Frontal cortex (tissue), 4 donors: Measurements from ENCODE around the gene EFHC1. TPM values are rescaled to one million over a fixed set of nuclear protein-coding genes. Genes with fewer than 3 reads are reported as not detected.
"Not testable (repeated sequence)": the region's sequence is repeated elsewhere in the genome, so short reads cannot be mapped to it uniquely, and the experiment has no call there.

Experiments
- DNase-seq, 2 donors: peaks; one replicate each; pipeline ENCODE4 v3.0.0; 2012; ENCODE audit warnings: low spot score in 2 of 2
- FAIRE-seq: peaks from 2 replicates; lab custom pipeline; 2012; peaks lifted over from hg19 to GRCh38; lab: Jason Lieb, UNC
- total RNA-seq: library from RNA; depleted of rRNA; stranded (reverse); fragments of >200 nt; gene quantifications from one replicate; pipeline ENCODE4 v1.2.3, GENCODE V29; 2014
- donor health status: control.
- donor health status: control.
- donor health status: control.

EFHC1 gene
- total RNA-seq, 1 donor from 2014 or later: 22.4 TPM

DNA sequence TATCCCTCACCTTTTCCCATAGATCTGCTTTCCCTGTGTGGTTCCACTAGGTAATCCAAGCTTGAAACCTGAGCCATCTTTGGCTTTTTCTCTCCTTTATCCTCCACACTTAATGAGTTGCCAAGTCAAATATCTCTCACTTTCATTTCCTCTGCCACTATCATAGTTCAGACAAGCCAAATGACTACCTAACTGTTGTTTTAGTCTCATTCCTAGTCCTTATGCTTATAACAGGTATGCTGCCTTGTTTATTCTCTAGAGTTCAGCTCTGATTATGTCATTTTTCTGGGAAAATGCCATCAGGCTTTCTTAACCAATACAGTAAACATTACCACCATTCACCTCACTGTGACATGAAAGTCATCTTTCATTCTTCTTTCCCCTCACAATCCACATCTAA, 6.5 kb downstream of the EFHC1 start:
- FAIRE-seq (no peak), DNase-seq (no peak)

- not testable (repeated sequence) for DNase-seq, FAIRE-seq
Measured at GRCh38 chr6:52433294-52433693, 13.2 kb downstream of the EFHC1 start.

DNA sequence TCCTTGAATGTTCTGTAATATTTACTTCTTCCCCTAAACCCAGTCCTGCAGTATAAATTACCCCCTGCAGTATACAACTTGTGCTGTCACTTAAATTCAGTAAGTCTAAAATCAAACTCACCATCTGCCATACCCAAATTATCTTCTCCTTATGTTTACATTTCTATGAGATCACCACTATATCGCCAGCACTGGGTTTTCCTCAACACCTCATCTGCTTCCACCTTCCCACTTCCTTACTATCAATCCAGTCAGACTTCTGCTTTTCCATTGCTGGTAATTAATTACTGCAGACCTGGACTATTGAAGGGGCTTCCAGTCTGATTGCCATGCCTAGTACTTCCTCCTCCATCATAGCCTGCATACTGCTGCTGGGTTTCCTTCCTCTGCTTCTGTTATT, 15.2 kb downstream of the EFHC1 start:
- FAIRE-seq (no peak), DNase-seq (no peak)

- no peak for FAIRE-seq
- DNase-seq: no peak
Measured at GRCh38 chr6:52438926-52439325, 18.8 kb downstream of the EFHC1 start.

- DNase-seq (no peak), FAIRE-seq (no peak)
Measured at GRCh38 chr6:52454556-52454955, 34.4 kb downstream of the EFHC1 start.

GRCh38 chr6:52457096-52457495, 37.0 kb downstream of the EFHC1 start:
- no peak for DNase-seq
- FAIRE-seq: no peak

- not testable (repeated sequence) for DNase-seq, FAIRE-seq
Measured at GRCh38 chr6:52461194-52461593, 41.1 kb downstream of the EFHC1 start.

DNA sequence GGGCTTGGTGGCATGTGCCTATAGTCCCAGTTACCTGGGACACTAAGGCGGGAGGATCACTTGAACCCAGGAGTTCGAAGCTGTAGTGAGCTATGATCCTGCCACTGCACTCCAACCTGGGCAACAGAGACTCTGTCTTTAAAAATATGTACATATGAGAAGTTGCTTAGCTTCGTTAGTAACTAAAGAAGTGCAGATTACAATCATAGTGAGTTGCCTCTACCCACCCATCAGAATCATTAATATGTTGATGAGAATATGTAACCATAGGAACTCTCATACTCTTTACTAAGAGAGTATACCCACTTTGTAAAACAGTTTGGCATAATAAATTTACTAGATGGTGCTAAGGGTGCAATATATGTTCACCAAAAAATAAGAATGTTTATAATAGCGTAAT, 54.0 kb downstream of the EFHC1 start:
- FAIRE-seq (no peak), DNase-seq (no peak)

- DNase-seq (no peak), FAIRE-seq (no peak)
Measured at GRCh38 chr6:52475307-52475706, 55.2 kb downstream of the EFHC1 start.

DNA sequence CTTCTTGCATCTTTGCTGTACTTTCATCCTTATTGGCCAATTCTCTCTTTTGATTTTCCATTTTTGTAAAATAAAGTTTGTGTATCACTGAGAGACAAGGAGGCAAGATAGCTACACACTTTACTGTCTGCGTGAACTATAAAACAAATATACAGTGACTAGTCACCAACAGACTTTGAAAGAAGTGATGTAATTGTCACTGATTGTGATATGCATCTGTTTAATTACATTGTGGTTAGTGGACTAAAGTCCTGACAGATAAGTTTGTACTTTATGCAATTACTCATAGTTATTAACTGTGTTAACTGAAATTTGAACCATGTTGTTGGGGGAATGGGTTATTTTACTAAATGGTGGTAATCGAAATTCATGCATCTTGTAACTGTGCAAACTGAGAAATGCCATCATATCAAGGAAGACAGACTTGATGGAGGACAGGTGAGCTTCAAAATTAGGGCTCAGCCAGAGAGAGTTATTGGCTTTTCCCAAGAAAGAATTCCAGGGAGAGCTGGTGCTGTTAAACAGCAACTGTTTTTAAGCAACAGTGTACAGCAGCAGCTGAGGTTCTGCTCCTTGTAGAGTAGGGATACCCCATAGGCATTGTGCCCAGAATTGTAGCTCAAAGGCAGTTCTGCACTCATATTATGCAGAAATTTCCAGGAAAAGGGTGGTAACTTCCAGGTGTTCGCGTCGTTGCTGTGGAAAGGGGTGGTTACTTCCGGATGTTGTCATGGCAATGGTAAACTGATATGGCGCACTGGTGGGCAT, 62.9 kb downstream of the EFHC1 start:
- FAIRE-seq (no peak), DNase-seq (no peak)

DNA sequence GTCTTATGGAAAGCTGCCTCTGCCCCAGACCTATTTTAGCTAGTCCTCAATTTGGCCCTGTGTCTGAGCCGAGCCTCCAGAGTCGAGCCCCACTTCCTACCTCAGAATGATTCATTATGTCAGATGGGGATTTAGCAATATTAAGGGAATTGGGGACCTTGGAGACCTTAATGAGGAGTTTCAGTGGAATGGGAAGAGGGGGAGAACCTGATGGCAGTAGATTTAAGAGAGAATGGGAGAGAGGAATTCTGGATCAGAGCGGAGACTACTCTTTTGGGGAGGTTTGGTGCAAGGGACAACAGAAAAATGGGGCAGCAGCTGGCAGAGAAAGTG, 63.5 kb downstream of the EFHC1 start:
- FAIRE-seq (no peak), DNase-seq (no peak)

GRCh38 chr6:52489881-52490280, 69.7 kb downstream of the EFHC1 start:
- FAIRE-seq (no peak), DNase-seq (no peak)

DNA sequence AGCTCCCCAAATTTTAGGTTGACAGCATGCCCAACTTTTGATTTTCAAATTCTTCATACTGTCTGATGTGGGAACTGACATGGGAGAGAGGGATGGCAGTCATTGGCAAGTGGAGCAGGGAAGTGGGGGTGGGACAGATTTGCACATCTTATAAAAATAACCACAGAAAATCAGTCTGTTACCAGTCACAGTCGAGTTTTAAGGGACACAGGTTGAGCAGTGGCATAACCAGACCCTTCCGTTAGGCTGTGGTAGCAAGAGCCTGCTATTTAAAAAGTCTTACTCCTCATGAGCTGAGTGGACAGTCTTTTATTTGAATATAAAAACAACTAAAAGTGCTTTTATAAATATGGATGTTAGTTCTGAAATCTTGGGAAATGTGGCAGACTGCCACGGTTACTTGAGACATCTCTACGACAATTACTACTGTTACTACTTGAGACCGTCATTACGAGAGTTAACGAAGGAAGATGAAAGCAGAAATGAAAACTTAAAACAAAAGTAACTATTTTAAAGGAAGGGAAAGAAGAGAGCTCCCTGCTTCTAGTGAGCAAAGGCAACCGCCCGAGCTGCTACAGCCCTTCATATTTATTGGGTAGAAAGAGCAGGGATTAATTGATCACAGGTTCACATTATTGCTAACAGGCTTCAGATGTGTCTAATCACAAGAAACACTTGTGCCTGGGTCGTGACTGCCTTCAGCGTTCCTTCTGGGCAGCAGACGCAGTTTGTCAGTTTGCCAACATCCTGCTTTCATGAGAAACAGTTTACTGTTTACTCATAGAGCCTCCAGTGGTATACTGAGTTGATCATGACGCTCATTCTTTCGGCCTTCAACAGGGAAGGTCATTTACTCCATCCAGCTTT, 71.3 kb downstream of the EFHC1 start:
- no peak for DNase-seq
- no peak for FAIRE-seq

DNA sequence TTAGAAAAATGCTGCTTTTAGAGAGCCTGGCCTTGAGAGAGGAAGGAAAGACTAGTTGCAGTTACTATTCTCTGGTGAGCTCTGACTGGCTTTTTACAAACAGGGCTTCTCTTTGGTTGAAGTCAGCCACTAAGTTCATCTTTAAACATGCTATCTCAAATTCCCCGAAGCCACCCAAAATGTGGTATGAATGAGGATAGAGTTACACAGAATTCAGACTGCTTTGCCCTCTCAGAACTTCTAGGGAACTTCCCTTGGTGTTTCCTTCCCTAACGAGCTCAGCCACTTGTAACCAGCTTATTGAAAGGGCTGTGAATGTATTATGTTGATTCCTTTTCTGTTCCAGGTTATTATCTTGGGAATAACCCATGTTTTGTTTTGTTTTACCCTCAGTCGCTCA, 73.5 kb downstream of the EFHC1 start:
- FAIRE-seq (no peak), DNase-seq (no peak)

- FAIRE-seq (no peak), DNase-seq (no peak)
Measured at GRCh38 chr6:52494298-52495072, 74.3 kb downstream of the EFHC1 start.

DNA sequence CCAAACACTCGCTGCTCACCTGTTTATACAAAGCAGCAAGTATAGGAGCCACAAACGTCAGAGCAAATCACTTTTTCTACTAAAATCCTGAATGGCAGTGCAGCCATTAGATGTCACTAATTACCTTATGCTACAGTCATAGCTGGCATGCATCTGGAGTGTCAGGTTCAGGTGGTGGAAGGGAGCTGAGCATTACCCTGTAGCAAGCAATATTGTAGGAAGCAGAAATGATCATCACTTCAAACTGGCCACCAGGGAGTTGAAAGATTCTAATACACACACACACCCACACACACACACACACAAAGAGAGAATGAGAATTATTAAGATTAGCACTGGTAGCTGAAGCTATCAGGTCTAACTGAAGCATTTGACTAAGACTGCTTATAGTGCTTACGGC, 75.8 kb downstream of the EFHC1 start:
- no peak for FAIRE-seq
- no peak for DNase-seq

DNA sequence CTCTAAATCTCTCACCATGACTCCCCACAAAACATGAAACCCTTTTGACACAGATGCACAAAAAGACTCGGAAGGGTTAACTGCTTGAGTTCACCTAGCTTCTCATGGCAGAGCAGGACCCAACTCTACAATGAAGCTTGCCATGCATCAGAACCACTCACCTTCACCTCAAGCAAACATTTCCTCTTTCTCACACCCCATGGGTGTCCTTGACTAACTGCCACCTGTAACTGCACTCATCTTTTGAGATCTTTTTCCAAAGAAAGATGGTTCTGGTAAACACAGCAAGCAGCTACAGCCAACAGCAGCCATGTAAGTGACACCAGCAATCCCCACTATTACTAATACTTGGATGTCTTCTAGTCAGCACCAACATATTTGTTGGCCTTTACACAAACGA, 76.5 kb downstream of the EFHC1 start:
- DNase-seq (no peak), FAIRE-seq (no peak)

- no peak for DNase-seq
- no peak for FAIRE-seq
Measured at GRCh38 chr6:52497652-52498408, 77.7 kb downstream of the EFHC1 start.

- FAIRE-seq: no peak
- no peak for DNase-seq
Measured at GRCh38 chr6:52498538-52499017, 78.4 kb downstream of the EFHC1 start.

DNA sequence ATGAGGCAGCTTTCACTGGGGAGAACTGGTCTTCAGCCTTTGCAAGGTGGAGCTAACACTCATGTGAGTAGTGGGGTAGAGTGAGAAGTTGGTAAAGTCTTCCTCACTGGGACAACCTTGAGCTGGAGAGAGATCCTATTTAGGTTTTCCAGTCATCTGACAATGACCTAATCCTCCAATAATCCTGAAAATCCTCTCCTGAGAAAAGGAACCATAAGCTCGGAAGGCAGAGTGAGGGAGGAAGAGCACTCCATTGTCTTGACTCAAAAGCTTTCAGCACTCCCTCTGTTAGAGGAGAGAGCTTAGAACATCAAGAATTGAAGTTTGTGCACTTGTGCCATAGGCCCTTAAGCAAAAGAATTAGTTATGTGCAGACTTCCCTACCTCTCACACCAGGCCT, 78.9 kb downstream of the EFHC1 start:
- DNase-seq (no peak), FAIRE-seq (no peak)
